B cell (primary cell): ENCODE results near the gene DOCK1. TPM values are rescaled to one million over a fixed set of nuclear protein-coding genes. Genes with fewer than 3 reads are reported as not detected.

Source experiments
- ATAC-seq: fragments of 200-7000 bp; cut with Tn5 transposase; one replicate; pipeline ENCODE4 v1.10.0; 2021; ENCODE audit warnings: low read depth, mild to moderate bottlenecking, moderate number of reproducible peaks, moderate library complexity
- CTCF ChIA-PET: fragments of 350-600 bp; sonication (Branson Sonifier 250); formaldehyde crosslinking; loops from one replicate; lab custom pipeline; 2021; ENCODE audit warnings: antibody characterized with exemption, inconsistent platforms; lab: Charles Lee
- POLR2A ChIA-PET: fragments of 350-600 bp; sonication (Branson Sonifier 250); formaldehyde crosslinking; loops from one replicate; lab custom pipeline; 2021; ENCODE audit warnings: antibody characterized with exemption; lab: Charles Lee
- DNase-seq: peaks from one replicate; pipeline ENCODE4 v3.0.0; 2013
- H2AFZ ChIP-seq: 2 replicates; pipeline ENCODE4 v1.6.1; 2012; ENCODE audit warnings: mild to moderate bottlenecking, low read depth, low read length; ENCODE audit not compliant: insufficient read depth, poor library complexity, severe bottlenecking
- H3K27ac ChIP-seq, 2 donors: 1 replicate in 1 of 2; 2 replicates in 1 of 2; pipeline ENCODE4 v1.5.1; 2012 to 2013; ENCODE audit warnings: low read length in 2 of 2, mild to moderate bottlenecking in 2 of 2, moderate library complexity in 1 of 2
- H3K27me3 ChIP-seq, 4 experiments: fragments of 200-600 bp in 1 of 4; sonication (generic) in 1 of 4; replicated peaks in 1 of 4; 1 replicate in 2 of 4; 2 replicates in 2 of 4; pipeline versions ENCODE4 v1.6.1 to v1.7.0; 2013 to 2016; ENCODE audit warnings: low read length in 3 of 4, mild to moderate bottlenecking in 2 of 4, mixed read lengths in 1 of 4, moderate library complexity in 1 of 4; ENCODE audit not compliant: insufficient read depth in 4 of 4, control insufficient read depth in 3 of 4; ENCODE audit errors: control extremely low read depth in 1 of 4
- H3K36me3 ChIP-seq, 2 experiments: replicated peaks in 1 of 2; 1 replicate in 1 of 2; 2 replicates in 1 of 2; pipeline versions ENCODE4 v1.6.1 to v1.7.1; 2013; ENCODE audit warnings: low read length in 1 of 2; ENCODE audit not compliant: insufficient read depth in 2 of 2, control insufficient read depth in 1 of 2; ENCODE audit errors: control extremely low read depth in 1 of 2, extremely low read depth in 1 of 2
- H3K4me1 ChIP-seq, 2 donors: fragments of 200-600 bp in 1 of 2; sonication (generic) in 1 of 2; 1 replicate in 1 of 2; 2 replicates in 1 of 2; pipeline versions ENCODE4 v1.5.1 to v1.6.1; 2013 to 2017; ENCODE audit warnings: low read length in 2 of 2; ENCODE audit not compliant: control insufficient read depth in 2 of 2, insufficient read depth in 2 of 2
- H3K4me2 ChIP-seq: replicated peaks from 2 replicates; pipeline ENCODE3; 2012; ENCODE audit warnings: mild to moderate bottlenecking, low read depth, low read length; ENCODE audit not compliant: poor library complexity, severe bottlenecking
- H3K4me3 ChIP-seq, 5 experiments: fragments of 200-600 bp in 1 of 5; sonication (generic) in 1 of 5; 1 replicate in 3 of 5; 2 replicates in 2 of 5; pipeline versions ENCODE4 v1.5.1 to v1.7.0; 2011 to 2016; ENCODE audit warnings: low read length in 4 of 5, mild to moderate bottlenecking in 4 of 5, low read depth in 2 of 5, control low read depth in 1 of 5, moderate library complexity in 1 of 5; ENCODE audit not compliant: insufficient read depth in 1 of 5; ENCODE audit errors: control extremely low read depth in 1 of 5, extremely low read depth in 1 of 5
- H3K79me2 ChIP-seq: fragments of 200-600 bp; sonication (generic); one replicate; pipeline ENCODE4 v1.6.0; 2016; ENCODE audit warnings: low read length; ENCODE audit not compliant: control insufficient read depth, insufficient read depth
- H3K9ac ChIP-seq: fragments of 200-600 bp; sonication (generic); 2 replicates; pipeline ENCODE4 v1.6.1; 2017; ENCODE audit warnings: mild to moderate bottlenecking, low read length, moderate library complexity
- H3K9me3 ChIP-seq, 3 donors: one replicate each; pipeline versions ENCODE4 v1.6.1 to v1.7.1; 2013; ENCODE audit warnings: low read length in 2 of 3; ENCODE audit not compliant: control insufficient read depth in 2 of 3, insufficient read depth in 1 of 3; ENCODE audit errors: control extremely low read depth in 1 of 3
- H4K20me1 ChIP-seq: 2 replicates; pipeline ENCODE4 v1.6.0; 2012; ENCODE audit warnings: mild to moderate bottlenecking, low read length; ENCODE audit not compliant: insufficient read depth, control insufficient read depth, poor library complexity, severe bottlenecking
- H3K27ac Mint-ChIP-seq: one replicate; pipeline ENCODE4 v1.8.0; 2021; ENCODE audit warnings: mixed read lengths
- H3K27me3 Mint-ChIP-seq: one replicate; pipeline ENCODE4 v1.8.0; 2021; ENCODE audit warnings: mixed read lengths
- H3K4me1 Mint-ChIP-seq: one replicate; pipeline ENCODE4 v1.8.0; 2021; ENCODE audit warnings: mixed read lengths
- H3K4me3 Mint-ChIP-seq: one replicate; pipeline ENCODE4 v1.8.0; 2021; ENCODE audit warnings: mixed read lengths
- H3K9me3 Mint-ChIP-seq: one replicate; pipeline ENCODE4 v1.8.0; 2022; ENCODE audit warnings: mixed read lengths; ENCODE audit not compliant: insufficient read depth
- EZH2 ChIP-seq: IDR thresholded peaks from 2 replicates; pipeline ENCODE4 v1.6.1; 2012; ENCODE audit warnings: borderline replicate concordance, low read depth, mild to moderate bottlenecking, moderate library complexity, low read length; ENCODE audit not compliant: insufficient read depth, poor library complexity, severe bottlenecking
- WGBS: methylation state at CpG from one replicate; pipeline ENCODE4 v1.1.5; 2013; ENCODE audit warnings: missing lambda C conversion rate; ENCODE audit not compliant: insufficient coverage; 5-methylcytosine and 5-hydroxymethylcytosine counted together
- intact Hi-C: fragments of 100-400 bp; cut with micrococcal nuclease; formaldehyde crosslinking; loops from one replicate; pipeline ENCODE4 v1.10.0; 2022
- polyA plus RNA-seq: library from polyadenylated mRNA; depleted of rRNA; stranded (reverse); fragments of >200 nt; gene quantifications from 2 replicates; pipeline ENCODE4 v1.2.3, GENCODE V29; 2012
- total RNA-seq, 2 donors: library from RNA; stranded (reverse); fragments of 120-200 nt in 1 of 2; gene quantifications; 1 replicate in 1 of 2; 2 replicates in 1 of 2; pipeline versions ENCODE4 v1.2.3 to v1.2.4, GENCODE V29; 2013 to 2022
- TF ChIP-seq, protein P1 (sequence below): fragments of 200-600 bp; IDR thresholded peaks from one replicate; pipeline ENCODE4 v1.8.0; 2022; ENCODE audit warnings: antibody characterized with exemption, mild to moderate bottlenecking

DOCK1 gene
- total and polyA plus RNA-seq, 2 donors (not counting 1 experiment from before 2014, with no cell fraction given): not detected

DNA sequence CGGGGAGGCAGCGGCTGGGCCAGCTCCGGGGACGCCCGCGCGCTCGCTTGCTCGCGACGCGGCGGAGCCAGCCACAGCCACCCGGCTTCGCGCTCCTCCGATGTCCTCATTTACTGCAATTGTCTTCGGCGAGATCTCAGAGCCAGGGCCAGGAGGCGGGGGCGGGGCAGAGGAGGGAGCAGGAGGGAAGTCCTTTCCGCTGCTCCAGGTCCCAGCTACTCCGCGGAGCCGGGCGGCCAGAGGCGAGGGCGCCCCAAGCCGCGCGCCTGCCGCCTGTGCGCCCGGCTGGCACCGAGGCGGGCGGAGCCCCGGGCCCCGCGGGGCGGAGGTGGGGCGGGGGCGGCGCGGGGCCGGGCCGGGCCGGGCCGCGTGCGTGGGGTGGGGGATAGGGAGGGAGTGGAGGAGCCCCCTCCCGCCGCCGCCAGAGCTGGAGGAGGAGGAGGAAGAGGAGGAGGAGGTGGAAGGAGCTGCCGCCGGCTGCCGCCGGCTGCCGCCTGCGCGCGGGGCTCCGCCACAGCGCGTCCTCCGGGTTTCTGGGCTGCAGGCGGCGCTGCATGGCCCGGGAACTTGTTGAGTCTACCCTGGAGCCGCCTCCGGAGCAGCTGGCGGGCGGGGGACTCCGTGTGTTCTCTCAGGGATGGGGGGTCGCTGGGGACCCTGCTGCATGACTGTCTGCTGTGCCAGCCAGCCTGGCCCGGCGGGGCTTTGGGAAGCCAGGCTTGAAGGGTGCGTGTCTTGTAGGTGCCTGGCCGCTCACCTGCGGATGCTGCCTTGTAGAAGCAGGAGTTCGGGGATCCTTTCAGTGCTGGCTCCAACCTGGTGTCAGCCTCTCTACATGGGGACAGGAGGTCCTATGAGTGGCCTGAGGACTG lies 291.3 kb downstream of the DOCK1 start, which contains the start of gene INSYN2A:
Gene INSYN2A, minus strand, starts transcription at position 310 of the 872 bp plus-strand sequence. CDS start 20,196 bp downstream, outside the sequence.
- Histone ChIP-seq H3K27ac (no peak within 1 kb of the TSS), H3K36me3 (no peaks in the 10 kb centered on the region), H3K4me2 (no peak within 1 kb of the TSS), H3K9ac (no peak within 1 kb of the TSS), H3K4me1 (no peaks in the 10 kb centered on the region), H2AFZ (no peak within 1 kb of the TSS), H3K4me3 (no peak within 1 kb of the TSS), H3K27me3 (peaks cover 0 to 8% (median under 1%) of the 10 kb centered on the region in 4 experiments), H3K79me2 (no peaks in the 10 kb centered on the region), H3K9me3 (peaks cover 0 to 2% (median 0%) of the 10 kb centered on the region in 3 donors), H4K20me1 (no peaks in the 10 kb centered on the region)
- CTCF ChIA-PET: no interaction called here
- 9% methylated on average over 53 of the region's 81 CpGs for WGBS
- no peak for DNase-seq
- H3K27ac Mint-ChIP-seq: no peak within 1 kb of the TSS
- no peaks in the 10 kb centered on the region for H3K4me1 Mint-ChIP-seq
- POLR2A ChIA-PET: no interaction called here
- intact Hi-C loops: no loop called here
- TF ChIP-seq EZH2: no peak
- TF ChIP-seq, protein P1, sequence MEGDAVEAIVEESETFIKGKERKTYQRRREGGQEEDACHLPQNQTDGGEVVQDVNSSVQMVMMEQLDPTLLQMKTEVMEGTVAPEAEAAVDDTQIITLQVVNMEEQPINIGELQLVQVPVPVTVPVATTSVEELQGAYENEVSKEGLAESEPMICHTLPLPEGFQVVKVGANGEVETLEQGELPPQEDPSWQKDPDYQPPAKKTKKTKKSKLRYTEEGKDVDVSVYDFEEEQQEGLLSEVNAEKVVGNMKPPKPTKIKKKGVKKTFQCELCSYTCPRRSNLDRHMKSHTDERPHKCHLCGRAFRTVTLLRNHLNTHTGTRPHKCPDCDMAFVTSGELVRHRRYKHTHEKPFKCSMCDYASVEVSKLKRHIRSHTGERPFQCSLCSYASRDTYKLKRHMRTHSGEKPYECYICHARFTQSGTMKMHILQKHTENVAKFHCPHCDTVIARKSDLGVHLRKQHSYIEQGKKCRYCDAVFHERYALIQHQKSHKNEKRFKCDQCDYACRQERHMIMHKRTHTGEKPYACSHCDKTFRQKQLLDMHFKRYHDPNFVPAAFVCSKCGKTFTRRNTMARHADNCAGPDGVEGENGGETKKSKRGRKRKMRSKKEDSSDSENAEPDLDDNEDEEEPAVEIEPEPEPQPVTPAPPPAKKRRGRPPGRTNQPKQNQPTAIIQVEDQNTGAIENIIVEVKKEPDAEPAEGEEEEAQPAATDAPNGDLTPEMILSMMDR: no peak
- H3K9me3 Mint-ChIP-seq: no peaks in the 10 kb centered on the region
- peaks cover 28% of the 10 kb centered on the region for H3K27me3 Mint-ChIP-seq
- ATAC-seq: no peak
- no peak within 1 kb of the TSS for H3K4me3 Mint-ChIP-seq

DNA sequence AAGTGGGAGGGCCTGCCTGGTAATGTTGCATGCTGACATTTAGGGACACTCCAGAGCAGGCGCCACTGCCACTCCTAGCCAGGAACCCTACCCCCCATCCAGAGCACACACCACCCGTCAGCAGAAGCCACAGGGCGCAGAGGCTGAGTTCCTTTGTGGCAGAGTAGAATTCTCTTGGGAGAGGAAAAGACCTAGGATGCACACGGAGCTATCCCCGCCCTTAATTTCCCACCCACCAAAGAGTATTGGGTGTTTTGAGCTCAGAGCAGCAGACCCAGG lies 291.9 kb downstream of the DOCK1 start:
- DNase-seq (no peak), ATAC-seq (no peak)
- H3K79me2 ChIP-seq: no peaks in the 10 kb centered on the region
- no peaks in the 10 kb centered on the region for H3K9me3 Mint-ChIP-seq
- TF ChIP-seq EZH2: no peak
- TF ChIP-seq, protein P1: no peak
- no peaks in the 10 kb centered on the region for H3K36me3 ChIP-seq
- no peaks in the 10 kb centered on the region for H4K20me1 ChIP-seq
- no peak overlapping the region for H2AFZ ChIP-seq
- H3K27me3 Mint-ChIP-seq: peaks cover 28% of the 10 kb centered on the region
- H3K27me3 ChIP-seq: peaks cover 0 to 8% (median 0%) of the 10 kb centered on the region in 4 experiments
- POLR2A ChIA-PET: no interaction called here
- 7% methylated on average over 2 of the region's 5 CpGs for WGBS
- intact Hi-C loops: no loop called here
- H3K4me2 ChIP-seq: no peak overlapping the region
- no peak overlapping the region for H3K4me3 Mint-ChIP-seq
- no peak overlapping the region for H3K9ac ChIP-seq
- H3K9me3 ChIP-seq: peaks cover 0 to 2% (median 0%) of the 10 kb centered on the region in 3 donors
- CTCF ChIA-PET: no interaction called here
- no peak overlapping the region for H3K27ac Mint-ChIP-seq
- H3K4me1 ChIP-seq: no peaks in the 10 kb centered on the region
- no peak overlapping the region for H3K4me3 ChIP-seq
- H3K27ac ChIP-seq: no peak overlapping the region
- no peaks in the 10 kb centered on the region for H3K4me1 Mint-ChIP-seq
